GM18951 (cell line): ENCODE data around the gene GPD2.

Experiments
- POLR2A ChIP-seq: IDR thresholded peaks from 4 replicates; pipeline ENCODE4 v1.6.1; 2011; ENCODE audit warnings: mild to moderate bottlenecking; ENCODE audit not compliant: insufficient read length, insufficient read depth; ENCODE audit errors: extremely low read depth
- in situ Hi-C: fragments of 300-500 bp; cut with MboI; formaldehyde crosslinking; loops from one replicate; pipeline ENCODE4 v1.12.0; 2022; ENCODE audit warnings: low sequenced_read_pairs, mixed read lengths, inconsistent platforms; ENCODE audit not compliant: unreplicated experiment

Gene GPD2

DNA sequence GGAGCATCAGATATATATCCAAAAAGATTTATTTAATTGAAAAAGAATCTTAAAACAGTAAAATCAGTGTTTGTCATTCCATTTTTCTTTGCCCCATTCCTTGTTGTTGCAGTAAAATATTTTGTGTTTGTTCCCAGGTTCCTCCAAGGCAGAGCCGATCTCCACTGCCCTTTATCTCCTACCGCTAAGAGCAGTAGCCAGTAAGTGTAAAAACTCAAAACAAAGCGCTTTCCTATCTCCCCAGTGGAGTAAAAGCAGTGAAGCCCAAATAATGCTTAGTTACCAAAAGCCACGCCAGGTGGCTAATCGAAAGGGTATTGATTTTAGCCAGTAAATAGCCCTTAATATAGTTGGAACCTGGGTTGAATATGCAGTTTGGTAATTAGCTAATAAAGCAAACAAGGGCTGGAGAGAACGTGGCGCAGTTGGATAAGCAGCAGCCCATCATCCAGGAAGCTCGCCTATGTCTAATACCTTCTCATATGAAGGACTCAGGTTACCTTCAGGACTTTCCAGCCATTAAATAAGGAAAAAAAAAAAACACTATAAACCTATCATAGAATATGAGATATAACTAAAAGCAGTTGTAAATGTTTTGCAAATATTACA lies 12.4 kb upstream of the GPD2 start:
- TF ChIP-seq POLR2A: no peak
- in situ Hi-C loops: no loop called here

DNA sequence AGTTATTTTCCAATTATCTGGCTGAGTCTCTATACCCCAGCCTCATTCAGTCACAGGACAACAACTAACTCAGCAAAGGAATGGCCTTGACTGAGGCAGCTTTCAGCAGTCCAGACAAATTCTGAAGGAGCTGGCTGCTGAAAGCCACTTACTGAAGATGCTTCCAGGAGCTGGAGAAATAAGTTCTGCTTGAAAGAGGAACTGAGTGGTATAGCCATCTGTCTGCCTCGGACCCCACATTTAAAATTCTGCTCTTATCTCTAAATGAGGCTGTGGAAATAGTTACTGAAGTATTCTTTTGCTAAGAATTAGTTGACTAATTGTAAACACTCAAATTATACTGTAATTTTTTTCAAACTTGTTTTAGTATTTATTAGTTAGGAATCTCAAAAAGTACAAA lies 9.1 kb upstream of the GPD2 start:
- in situ Hi-C loops: no loop called here
- no peak for TF ChIP-seq POLR2A

DNA sequence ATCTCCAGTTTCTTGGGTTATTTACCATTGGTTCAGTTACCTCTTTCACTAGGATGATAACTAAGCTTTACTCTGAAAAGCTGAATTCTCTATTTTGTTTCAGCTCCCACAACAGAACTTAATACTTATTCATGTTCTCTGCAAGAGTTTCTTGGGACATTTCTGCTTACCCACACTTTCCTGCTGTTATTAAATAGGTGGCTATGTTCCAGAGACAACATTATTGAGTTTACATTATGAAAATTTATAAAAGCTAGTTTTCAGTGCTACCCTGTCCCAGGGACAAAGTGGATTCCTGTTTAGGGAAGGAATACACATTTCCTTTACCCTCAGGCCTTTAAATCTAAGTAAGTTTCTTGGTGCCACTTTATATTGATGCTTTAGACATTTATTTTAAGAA lies 7.0 kb upstream of the GPD2 start:
- in situ Hi-C loops: no loop called here
- no peak for TF ChIP-seq POLR2A

DNA sequence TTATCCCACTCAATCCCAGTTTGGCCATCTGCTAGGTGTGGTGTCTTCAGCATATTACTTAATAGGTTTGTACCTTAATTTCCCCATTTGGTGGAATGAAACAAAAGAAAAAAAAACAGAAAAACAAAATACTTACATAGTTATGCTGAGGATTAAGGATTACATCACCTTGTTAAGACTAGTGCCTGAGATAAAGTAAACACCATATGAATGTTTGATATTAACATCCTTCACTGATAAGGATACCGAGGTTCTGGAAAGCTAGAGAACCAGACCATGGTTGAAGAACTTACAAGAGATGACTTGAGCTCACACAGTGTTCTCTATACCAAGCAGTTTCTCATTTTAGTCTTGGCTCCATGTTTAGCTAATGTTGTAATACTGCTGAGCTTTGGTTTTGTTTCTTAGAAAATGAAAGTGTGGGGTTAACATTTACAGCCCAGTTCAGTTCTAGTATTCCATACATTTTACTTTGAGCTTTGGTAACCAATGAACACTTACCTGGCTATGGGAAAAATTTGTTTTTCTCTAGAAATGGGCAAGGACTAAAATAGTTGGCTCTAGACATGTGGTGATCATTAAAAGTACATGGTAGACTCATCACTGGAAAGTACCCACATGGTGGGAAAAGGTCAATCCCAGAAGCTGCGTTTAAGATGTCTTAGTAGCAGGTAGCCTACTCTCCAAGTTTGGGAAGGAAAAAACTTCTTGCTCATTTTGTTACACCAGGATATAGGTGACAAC lies 5.8 kb upstream of the GPD2 start:
- TF ChIP-seq POLR2A: no peak
- in situ Hi-C loops: no loop called here

DNA sequence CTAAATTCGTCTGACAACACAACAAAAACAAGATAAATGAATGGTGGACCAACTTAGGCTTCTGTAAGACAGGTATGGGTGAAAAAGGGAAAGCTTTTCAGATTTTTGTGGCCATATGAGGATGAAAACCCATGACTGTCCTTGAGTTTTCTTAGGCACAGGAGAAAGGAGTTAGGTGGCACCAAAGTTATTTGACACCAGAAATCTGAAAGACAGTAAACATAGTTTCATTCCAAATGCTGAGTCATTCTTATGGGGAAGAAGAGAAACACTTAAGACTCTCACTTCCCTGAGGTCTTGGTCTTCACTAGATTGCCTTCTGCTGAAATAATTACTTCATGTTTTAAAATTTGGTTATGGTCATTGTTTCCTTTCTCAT lies 5.2 kb upstream of the GPD2 start:
- in situ Hi-C loops: no loop called here
- no peak for TF ChIP-seq POLR2A

DNA sequence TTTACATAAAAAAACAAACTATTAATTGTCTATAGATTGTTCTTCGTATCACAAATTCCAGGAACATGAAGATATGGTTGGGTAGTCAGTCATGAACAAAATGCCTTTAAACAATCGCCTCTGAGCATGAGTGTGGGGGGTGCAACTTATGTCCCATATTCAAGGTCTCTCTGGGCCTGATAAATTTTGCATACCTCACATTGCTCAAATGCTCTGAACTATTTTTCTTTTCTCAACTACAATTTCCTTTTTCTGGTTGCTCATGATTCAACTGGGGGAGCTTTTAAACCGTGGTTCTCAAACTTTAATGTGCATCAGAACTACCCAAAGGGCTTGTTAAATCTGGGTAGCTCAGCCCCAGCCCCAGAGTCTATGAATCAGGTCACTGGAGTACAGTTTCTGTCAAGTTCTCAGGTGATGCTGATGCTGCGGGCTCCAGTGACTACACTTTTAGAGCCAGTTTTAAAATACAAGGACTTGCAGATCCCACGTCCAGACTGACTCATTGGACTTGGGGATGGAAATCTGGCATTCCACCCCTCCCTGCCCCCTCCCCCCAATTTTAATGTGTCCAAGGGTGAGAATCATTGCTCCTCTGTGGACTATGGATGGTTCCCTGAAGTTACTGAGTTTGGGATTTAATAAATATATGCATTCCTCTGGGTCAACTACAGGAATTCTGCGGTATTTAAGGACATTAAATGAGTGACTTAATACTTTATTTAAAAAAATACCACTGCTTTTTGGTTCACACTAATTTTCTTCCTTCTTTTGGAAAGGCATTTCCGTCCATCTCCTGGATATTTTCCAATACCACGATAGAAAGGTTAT lies 1.5 kb upstream of the GPD2 start:
- no peak for TF ChIP-seq POLR2A
- in situ Hi-C loops: no loop called here

DNA sequence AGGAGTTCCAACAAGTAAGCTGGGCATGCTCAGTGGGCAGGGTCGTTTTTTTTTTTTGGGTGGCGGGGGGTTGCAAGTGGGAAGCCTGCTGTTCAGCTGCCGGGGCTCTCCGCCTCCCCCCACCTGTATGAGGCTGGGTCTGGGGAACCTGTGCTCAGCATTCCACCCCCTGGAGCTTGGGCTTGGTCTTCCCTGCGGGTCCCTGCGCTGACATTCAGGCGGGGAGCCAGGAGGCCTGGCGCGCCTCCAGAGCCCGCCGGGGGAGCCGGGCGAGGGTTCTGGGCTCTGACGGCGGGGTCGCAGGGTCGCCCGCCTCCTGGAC lies 822 bp upstream of the GPD2 start:
- TF ChIP-seq POLR2A: no peak
- in situ Hi-C loops: no loop called here

DNA sequence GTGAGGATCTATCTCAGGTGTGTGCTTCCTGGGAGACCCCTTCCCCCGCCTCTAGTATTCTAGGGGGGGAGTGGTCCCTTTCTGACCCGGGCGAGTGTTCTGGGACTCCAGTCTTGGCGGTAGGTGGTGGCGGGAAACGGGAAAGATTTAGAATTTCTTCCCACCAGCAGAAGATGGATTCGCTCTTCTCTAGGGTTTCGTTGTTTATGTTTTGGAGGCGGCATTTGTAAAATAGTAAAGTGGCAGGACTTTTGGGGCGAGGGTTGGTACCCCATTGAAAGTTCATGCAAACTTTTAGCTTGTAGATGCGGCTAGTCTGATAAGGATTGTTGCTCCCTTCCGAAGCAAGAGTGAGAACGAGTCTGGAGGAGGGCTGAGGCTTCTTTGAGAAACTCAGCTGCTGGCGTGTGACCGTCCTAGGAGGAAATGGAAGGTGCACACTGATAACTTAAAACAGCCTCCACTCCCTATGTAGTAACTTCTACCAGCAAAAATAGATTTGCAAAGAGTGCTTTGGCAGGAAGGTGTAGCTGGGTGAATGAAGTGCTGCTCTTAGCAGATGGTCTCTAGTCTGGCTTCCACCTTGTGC lies 412 bp downstream of the GPD2 start:
- in situ Hi-C loops: no loop called here
- TF ChIP-seq POLR2A: no peak

DNA sequence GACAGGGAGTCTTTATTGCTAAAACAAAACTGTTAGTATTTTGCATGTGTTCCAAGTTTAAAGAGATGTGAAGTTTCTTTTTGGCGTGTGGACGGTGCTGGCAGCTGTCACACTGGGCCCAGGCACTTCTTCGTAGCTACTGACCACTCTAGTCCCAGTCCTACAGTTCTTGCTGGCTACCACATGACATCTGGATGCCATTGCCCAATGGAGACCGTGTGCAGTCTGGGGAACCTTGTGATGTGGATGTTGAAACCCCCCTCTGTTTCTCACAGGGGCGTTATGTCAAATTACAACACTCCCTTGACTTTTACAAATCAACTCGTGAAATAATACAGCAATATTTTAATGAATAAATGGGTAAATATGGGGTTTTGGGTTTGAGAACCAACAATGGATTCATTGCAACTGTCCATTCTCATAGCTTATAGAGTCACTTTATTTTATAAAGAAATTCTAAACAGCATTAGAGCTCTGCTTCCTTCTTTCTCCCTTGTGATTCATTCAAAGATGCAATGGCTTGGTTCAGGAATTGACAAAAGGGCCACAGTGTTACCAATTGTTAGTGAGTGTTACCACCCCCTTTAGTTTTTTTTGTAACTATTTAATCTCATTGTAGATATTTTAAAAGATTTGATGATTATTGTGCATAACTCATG lies 1.2 kb downstream of the GPD2 start:
- in situ Hi-C loops: no loop called here
- peak; percentile 14 for TF ChIP-seq POLR2A

DNA sequence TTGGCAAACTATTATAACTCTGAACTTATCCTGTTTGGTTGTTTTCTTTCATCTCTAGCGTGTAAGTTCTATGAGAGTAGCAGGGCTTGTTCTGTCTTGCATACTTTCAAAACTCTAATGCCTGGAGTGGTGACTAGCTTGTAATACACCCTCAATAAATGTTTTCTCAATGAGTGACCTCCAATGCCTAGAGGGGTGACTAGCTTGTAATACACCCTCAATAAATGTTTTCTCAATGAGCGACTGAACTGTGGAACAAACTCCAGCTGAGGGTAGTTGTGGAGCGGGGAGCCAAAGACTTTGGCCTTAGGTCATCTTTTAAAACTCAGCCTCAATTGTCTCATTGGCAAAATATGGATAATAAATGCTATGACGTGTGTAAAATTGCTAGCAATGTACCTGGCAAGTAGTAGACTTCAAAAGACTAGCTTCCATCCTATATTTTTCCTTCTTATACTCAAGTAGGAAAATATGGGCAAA lies 1.8 kb downstream of the GPD2 start:
- TF ChIP-seq POLR2A: no peak
- in situ Hi-C loops: no loop called here

DNA sequence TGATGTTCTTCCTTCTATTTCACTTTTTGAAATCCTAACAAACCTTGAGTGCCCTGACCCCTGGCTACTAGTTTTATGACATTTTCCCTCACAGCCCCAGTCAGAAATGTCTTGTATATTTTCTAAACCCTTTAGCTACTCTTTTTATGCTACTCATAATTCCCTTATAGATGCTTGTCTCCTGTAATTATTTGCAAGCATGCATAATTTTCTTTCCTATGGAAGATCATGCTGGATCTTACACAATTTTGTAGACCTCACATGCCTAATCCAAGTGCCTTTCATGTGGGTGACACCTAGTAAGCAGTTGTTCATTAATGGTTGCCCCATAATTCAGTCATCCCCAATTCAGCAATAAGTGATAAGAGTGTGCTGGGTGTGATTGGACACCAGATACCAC lies 6.9 kb downstream of the GPD2 start:
- TF ChIP-seq POLR2A: no peak
- in situ Hi-C loops: no loop called here

DNA sequence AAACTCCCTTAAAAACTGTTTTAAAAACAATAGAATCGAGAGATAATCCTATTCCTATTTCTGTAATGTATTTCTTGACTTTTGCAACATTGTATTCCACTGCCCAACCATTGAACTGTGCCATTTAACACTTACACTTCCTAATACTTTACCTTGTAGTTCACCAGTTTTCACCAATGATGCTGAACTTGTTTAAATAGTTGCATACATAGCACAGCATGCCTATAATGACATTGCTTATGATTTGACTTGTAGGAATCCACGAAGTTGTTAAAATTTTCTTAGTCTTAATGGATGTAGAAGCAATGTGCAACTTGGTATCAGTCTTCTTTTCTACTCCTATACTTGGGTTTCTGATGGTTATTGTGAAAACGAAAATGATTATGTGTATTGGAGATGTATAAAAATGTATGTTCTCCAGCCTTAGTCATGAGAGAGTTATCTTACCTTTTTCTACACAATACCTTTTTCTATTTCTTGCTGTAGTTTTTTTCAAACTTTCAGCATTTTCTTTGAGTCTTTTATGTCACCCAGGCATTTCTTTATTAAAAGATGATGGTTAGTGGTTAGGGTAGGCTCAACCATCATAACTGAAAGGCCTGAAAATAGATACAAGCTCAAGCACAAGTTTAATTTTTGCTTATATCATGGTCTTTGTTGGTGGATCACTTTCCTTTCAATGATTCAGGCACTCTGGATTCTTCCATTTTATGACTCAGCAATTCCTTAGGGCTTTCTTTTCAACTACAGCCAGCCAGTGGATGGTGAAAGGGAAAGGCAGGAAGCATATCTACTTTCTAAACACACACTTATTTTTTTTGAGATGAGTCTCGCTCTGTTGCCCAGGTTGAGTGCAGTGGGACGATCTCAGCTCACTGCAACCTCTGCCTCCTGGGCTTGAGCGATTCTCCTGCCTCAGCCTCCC lies 9.4 kb downstream of the GPD2 start:
- no peak for TF ChIP-seq POLR2A
- in situ Hi-C loops: no loop called here

DNA sequence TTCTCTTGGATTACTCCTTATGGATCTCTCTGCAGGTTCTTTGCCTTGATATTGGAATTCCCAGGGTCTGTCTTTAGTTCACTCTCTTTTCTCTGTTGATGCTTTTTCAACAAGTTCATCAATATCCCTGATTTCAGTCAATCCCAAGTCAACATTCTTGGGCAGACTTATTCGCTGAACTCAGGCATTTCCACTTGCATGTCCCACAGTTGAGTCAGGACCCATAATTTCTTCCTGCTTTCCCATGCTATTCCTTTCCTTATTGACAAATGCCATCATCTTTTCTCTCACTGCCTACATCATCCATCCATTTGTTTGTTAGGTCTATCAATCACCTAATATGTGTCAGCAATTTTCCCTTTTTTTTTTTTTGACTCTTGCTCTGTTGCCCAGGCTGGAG lies 11.6 kb downstream of the GPD2 start:
- TF ChIP-seq POLR2A: no peak
- in situ Hi-C loops: no loop called here
